HG02759 (cell line): Measurements from ENCODE around the gene MYCL.
A peak's percentile ranks its signal among the peaks of the same experiment; 100 is the strongest.

Experiments
- ATAC-seq: cut with Tn5 transposase; IDR thresholded peaks from one replicate; pipeline ENCODE4 v1.9.1; 2021; ENCODE audit warnings: mild to moderate bottlenecking, moderate library complexity; ENCODE audit not compliant: unreplicated experiment

Gene MYCL, protein sequence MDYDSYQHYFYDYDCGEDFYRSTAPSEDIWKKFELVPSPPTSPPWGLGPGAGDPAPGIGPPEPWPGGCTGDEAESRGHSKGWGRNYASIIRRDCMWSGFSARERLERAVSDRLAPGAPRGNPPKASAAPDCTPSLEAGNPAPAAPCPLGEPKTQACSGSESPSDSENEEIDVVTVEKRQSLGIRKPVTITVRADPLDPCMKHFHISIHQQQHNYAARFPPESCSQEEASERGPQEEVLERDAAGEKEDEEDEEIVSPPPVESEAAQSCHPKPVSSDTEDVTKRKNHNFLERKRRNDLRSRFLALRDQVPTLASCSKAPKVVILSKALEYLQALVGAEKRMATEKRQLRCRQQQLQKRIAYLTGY

DNA sequence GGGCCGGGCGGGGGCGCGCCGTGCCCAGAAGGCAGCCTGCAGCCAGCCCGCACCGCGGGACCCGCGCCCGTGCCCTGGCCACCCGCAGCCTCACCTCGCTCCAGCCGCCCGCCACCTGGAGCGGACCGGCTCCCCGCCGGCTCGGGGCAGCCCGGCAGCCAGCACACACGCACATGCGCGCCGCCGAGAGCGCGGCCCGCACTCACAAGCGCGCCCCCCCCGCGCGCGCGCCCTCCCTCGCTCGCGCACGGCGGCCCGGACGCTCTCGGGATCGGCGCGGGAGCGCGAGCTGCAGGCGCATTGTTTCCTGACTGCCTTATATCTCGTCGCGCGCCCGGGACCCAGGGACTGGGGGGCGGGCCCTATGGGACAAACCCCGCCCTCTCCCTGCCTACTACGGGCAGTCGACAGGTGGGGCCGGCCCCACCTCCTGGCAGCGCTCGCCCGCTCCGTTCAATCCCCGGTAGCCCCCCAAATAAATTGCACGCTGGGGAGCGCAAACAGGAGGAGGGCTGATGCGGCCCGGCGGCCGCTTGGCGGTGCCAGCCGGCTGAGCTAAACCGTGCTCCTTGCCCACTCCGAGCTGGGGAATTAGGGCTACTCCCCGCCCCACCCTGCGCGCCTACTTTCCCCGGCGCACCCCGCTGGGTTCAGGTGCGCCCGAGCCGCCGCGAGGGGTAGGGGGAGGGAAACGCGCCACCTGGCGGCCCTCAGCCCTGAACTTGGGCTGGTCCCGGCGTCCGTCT is at the start of gene MYCL:
Gene MYCL, minus strand, starts transcription at position 204 of the 746 bp plus-strand sequence. CDS start 483 bp downstream, outside the sequence.
- peak; percentile 83 for ATAC-seq

- no peak for ATAC-seq
These were observed 48.2 kb upstream of the MYCL start for GRCh38 chr1:39949891-39950290.

DNA sequence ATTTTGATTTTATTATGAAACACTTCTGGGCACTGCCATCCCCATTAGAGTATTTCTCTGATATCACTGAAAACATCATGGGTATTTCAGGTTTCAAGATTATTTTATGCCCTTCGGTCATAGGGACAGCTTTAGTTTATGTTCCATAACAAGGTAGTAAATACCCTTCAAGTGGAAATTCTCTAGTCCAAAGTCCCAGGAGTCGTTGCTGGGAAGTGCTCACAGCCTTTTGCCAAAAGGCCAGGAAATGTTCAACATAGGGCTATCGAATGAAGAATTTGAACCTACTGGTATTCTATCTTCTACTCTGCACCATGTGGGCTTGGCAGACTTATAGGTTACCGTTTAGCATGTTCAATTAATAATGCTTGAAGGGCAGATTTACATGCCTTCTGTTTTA is 45.5 kb upstream of the MYCL start:
- ATAC-seq = no peak

DNA sequence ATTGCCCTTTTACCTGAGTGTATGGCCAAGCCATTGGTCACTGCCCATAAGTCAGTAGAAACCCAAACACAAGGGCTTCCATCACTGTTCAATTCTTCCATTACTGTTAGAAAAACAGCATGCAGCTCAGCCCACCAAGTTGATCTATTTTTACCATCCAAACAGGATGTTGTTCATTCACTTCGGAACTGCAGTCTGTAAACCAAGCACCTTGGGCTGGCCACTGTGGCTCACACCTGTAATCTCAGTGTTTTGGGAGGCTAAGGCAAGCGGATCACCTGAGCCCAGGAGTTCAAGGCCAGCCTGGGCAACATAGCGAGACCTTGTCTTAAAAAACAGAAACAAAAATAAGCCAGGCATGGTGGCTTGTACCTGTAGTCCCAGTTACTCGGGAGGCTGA is 44.5 kb upstream of the MYCL start:
- ATAC-seq = no peak

- ATAC-seq = no peak
These were observed 42.8 kb upstream of the MYCL start for GRCh38 chr1:39944410-39945112.

DNA sequence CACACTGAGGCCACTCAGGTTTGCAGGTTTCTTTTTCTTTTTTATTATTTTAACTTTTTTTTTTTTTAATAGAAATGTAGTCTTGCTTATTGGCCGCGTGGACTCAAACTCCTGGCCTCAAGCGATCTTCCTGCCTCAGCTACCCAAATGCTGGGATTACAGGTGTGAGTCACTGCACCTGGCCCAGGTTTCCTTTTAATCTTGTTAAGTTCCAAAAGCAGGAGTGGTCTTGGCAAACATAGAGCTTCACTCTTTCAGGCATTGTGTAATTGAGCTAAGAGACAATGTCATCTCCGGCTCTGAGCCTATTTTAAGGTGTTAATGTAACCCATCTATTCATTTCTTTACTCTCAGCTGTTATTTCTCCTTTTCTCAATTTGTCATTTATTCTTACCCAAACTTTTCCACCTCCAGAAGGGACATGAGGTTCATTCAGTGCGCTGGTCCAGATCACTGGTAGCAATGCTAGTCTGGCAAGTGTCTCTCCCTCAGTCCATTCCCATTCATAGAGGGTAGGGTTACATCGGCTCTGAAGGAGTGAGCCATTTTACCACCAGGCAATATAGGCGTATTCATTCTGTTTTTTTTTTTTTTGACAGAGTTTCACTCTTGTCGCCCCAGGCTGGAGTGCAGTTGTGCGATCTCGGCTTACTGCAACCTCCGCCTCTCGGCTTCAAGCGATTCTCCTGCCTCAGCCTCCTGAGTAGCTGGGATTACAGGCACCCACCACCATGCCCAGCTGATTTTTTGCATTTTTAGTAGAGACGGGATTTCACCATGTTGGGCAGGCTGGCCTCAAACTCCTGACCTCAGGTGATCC is 42.0 kb upstream of the MYCL start:
- ATAC-seq = no peak

DNA sequence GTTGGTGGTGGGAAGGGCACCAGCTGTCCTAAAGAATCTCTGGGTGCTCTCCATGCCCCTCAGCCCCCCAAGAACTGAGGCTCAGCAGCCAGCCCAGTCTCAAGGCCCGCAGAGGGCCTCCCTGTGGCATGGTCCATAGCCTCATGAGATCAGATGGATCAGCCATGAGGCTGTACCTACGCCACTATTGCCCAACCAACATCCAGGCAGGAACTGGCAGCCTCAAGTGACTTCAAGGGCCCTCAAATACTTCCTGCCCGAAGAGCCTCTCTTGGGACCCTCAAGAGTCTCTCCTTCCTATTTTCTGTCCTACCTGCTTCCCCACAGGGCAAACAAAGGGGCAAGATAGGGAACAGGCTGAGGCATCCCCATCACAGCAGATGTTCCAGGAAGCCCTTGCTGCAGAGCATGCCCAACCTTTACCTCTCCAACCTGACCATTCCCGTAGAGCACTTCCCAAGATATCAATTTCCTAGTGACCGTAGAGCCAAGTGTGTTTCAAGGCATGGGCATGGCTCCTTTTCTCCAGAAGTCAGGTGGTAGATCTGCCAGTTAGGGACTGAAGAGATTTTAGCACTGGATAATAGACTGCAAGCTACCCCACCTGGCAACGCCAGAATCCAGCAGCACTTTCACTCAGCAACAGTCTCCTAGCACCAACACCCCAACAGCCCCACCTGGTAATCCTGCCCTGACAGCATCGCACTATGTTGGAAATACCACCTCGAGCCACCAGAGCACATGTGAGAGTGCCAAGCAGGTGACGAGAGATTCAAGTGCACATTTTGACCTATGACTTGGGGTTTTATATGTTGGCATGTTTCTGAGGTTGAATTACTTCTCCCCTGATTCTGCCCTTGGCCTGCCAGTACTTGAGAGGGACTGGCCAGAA is 39.5 kb upstream of the MYCL start:
- no peak for ATAC-seq

DNA sequence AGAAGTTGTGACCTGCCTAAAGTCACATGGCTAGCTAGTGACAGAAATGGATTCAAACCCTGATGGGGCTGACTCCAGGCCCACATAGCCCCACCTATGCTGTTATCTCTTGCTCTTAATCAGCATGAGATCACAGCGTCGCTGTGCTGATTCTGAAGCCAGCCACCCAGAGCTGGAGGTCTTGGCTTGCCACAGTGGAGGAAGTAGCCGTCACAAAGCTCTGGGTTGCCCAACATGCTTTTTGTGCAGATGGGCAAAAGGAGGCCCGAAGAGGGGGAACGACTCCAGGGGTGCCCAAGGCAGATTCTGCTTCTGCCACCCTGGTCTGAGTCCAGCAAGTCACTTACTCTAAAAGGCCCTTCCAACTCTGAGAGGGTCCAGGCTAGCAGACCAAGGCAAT is 38.5 kb upstream of the MYCL start:
- no peak for ATAC-seq

- no peak for ATAC-seq
These were observed 37.1 kb upstream of the MYCL start for GRCh38 chr1:39938856-39939255.

DNA sequence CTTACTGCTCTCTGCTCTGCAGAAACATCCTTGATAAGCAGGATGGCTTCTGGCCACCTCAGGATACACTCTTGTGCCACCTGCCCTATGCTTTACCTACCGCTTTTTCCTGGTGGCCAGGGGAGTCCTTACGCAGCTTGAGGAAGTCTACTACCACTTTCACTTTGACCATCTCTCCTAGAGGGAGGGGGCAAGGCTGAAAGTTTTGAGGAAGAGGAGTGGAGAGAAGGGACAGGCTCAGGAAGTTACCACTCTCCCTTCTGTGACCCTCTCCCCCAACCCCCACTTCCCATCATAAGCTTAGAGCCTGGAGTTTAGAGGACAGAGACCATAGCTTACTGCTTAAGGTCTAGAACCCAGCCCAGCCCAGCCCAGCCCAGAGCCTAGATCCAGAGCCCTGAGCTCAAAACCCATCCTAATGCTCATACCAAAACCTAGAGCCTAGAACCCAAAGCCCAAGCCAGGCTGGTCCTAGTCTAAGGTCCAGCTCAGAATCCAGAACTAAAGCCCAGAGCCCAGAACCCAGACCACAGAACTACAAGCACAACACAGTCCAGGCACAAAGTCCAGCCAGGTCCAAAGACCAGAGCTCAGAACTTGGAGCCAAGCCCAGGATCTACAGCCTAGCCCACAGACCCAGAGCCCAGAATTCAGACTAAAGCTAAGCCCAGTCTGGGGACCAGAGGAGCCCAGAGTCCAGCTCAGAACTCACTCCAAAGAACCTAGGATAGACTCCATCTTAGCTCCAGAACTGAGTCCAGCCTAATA is 35.2 kb upstream of the MYCL start:
- no peak for ATAC-seq

GRCh38 chr1:39933956-39934941 is 32.5 kb upstream of the MYCL start:
- ATAC-seq = no peak

DNA sequence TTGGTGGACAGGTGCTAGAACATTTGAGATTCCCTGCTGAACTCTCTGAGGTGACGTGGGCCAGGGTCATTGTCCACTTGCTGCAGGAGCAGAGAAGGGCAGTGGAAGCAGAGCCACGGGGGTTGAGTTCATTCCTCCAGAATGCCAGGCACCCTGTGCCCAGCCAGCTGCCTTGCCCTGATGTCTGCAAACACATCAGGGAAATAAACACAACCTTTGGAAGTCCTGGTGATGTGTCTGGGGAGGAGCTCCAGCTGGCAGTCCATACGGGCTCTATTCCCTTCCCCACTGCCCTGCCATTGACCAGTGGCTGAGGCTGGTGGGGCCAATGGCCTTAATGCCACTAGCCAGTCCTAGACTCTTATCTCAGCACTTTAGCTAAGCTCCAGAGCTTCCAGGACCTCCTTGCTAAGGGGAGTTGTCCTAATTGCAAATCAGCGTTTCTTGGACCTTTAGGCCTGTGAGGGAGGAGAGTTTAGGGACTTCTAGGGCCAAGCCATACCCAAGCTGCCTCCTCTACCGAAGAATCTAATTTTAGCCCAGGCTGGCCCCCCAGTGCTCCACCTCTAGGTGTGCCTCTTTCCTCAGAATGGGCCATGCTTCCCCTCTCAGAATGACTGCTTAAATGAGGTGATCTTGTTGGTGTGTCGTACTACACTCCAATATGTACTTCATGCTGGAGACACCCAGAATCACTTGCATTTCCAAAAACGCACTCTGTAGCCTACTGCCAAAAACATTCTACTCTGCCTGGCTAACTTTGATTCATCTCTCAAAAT is 27.3 kb upstream of the MYCL start:
- no peak for ATAC-seq

DNA sequence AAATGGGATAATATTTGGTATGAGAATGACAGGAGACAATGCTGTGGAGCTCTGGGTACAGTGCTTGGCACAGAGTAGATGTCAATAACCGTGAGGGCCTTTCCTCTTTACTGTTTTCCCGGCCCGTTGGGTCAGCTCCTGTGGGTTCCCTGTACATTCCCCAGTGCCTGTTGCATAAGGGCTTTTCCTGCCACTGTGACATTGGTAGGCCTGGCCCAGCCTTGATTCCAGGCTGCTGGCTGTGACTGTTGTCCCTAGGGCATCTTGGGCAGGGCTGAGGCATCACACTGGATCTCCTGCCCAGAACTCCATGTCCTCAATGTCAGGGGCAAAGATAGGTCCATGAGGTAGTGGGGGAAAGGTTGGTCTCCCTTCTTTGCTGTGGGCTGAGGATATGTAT is 25.8 kb upstream of the MYCL start:
- ATAC-seq = no peak

- ATAC-seq = no peak
These were observed 25.1 kb upstream of the MYCL start for GRCh38 chr1:39926820-39927219.

GRCh38 chr1:39926343-39926793 is 24.7 kb upstream of the MYCL start:
- ATAC-seq = no peak

DNA sequence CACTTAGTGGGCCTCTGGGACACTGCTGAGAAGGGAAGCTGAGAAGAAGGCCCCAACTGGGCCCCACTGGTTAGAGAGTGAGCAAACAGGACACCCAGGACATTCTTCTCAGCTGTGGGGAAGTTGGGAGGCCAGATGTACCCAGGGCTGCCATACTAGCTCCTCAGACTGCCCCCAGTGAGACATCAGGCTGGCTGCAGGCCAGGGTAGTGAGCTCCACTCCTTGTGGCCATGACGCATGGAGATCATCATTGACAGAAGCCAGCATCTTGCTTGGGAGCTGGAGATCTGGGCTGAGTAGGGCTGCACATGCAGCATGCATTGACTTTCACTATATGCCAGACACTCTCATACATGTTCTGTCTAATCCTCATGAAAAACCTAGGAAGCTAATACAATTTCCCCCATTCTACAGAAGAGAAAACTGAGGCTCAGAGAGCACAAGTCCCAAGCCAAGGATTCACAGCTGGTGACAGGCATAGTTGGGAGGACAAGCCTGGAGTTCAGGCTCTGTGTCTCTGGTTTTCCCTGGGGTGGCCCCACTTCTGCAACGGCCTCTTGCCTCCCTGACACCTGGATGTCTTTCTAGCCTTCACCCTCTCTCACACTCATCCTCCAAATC is 24.1 kb upstream of the MYCL start:
- no peak for ATAC-seq

GRCh38 chr1:39922251-39922688 is 20.6 kb upstream of the MYCL start:
- ATAC-seq = no peak
